ENCODE measurements around the gene SFXN3.
"Not testable (repeated sequence)": the region's sequence is repeated elsewhere in the genome, so short reads cannot be mapped to it uniquely, and the experiment has no call there.

SFXN3 gene

DNA sequence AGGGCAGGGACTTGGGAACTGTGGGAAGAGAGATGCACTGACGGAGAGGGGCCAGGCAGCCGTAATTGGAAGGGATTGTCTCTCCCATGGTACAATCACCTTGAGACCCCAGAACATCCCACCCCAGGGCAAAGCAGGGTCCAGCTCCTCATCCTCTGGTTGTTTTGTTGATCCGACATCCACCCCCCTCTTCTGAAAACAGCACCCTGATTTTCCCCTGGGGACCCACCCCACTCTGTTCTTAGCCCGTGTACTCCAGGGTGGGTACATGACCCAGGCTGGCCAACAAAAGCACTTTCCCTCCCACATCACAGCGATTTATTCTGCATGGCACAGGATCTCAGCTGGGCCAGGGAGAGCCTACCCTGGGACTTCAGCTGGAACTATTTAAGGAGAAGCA, 14.2 kb upstream of the SFXN3 start:
- DNase-seq: no peak

DNA sequence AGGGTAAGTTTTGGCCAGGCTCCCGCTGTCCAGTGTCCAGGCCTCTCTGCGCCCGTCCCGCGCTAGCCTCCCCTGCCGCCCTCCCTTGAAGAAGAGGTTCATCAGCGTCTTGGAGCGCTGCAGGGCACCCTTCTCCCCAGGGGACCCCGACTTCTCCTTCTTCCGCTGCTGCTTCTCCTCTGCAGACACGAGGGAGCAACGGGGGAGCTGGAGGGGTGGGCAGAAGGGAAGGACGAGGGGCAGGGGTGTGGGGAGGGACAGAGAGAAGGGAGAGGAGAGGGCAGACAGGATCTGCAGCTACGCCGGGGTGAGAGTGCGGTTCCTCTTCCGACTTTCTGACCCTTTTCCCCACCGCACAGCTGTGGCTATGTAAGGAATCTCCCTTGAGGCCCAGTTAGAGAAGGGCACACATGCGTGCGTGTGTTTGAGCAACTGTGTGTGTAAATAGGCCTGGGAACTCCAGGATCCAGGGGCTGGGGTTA, 12.9 kb upstream of the SFXN3 start:
- no peak for DNase-seq

DNA sequence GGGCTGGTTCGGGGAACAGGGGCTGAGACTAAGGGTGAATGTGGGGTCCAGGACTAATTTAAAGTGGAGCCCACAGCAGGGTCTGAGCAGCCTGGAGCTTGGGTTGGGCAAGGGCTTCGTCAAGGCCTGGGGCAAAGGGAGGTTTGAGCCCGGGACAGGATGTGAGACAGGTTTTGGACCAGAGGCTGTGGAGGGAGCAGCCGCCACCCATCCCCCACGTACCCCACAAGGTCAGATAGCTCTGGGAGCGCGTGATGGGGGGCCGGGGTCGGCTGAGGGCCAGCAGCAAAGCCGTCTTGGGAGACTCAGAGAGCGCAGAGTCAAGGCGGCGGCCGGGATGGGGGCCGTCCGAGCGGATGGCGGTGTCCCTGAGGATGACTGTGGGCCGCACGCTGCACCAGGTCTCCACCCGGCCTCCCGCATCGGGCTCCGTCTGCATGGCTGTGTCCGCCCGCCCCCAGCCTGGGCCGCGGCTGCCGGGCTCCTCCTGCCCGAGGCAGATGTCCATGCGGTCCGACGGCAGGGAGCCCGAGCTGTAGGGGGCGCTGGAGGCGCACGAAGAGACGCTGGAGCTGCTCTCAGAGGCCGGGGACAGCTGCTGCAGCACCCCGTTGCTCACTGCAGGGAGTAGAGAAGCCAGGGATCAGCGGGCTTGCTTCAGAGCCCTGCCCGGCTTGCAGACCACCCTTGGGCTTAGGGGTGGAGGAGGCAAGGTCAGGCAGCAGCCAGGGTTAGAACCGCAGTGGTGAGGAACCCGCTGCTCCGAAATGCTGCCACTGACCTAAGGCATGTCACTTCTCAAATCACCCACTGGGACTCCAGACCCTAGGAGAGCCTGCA, 12.2 kb upstream of the SFXN3 start:
- peak; percentile 88 for DNase-seq

DNA sequence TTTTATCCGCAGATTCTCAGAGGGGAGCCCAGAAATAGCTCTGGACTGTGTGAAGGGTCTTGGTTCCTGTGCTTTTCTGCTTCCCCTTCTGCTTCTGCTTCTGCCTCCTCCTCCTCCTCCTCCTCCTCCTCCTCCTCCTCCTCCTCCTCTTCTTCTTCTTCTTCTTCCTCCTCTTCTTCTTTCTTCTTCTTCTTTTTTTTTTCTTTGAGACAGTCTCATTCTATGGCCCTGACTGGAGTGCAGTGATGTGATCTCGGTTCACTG, 11.7 kb upstream of the SFXN3 start:
- no peak for DNase-seq

- no peak for DNase-seq
These were observed 10.5 kb upstream of the SFXN3 start for GRCh38 chr10:101020427-101021075.

- no peak for DNase-seq
These were observed 9.8 kb upstream of the SFXN3 start for GRCh38 chr10:101021239-101021638.

GRCh38 chr10:101021692-101022251, 9.3 kb upstream of the SFXN3 start:
- DNase-seq: no peak

GRCh38 chr10:101022967-101023705, 7.9 kb upstream of the SFXN3 start:
- DNase-seq: no peak

- no peak for DNase-seq
These were observed 3.8 kb upstream of the SFXN3 start for GRCh38 chr10:101027106-101027720.

DNA sequence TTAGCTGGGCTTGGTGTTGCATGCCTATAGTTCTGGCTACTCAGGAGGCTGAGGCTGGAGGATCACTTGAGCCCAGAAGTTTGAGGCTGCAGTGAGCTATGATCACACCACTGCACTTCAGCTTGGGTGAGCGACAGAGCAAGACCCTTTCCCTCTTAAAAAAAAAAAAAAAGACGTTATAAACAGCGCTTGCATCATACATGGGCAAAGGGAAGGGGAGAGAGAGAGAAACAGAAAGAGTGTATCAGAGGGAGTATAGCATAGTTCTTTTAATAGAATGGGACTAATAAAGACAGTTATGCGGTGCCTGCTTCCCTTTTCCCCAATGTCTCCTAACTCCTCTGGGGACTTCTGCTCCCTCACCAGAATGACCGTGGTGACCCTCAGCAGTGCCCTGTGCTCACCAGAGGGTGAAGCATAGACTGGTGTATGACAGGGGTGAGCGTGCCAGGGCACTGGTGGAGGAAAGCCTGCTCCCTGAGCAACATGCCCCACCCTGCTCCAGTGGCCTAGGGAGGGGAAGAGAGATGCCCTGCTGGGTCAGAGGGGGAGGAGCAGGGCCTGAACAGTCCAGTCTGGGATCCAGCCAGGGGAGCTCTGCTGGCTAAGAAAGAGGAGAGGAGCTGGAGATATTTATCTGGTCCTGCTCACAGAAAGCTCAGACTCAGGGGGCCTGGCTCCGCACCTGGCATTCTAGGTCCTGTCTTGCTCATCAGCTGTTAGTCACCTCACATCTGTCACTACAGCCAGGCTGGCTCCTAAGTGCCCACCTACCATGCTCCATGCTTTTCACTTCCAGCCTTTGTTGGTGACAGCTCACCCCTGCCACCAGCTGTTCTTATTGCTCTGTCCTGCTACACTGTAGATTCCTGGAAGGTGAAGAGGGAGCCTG, 2.3 kb upstream of the SFXN3 start:
- DNase-seq: no peak

DNA sequence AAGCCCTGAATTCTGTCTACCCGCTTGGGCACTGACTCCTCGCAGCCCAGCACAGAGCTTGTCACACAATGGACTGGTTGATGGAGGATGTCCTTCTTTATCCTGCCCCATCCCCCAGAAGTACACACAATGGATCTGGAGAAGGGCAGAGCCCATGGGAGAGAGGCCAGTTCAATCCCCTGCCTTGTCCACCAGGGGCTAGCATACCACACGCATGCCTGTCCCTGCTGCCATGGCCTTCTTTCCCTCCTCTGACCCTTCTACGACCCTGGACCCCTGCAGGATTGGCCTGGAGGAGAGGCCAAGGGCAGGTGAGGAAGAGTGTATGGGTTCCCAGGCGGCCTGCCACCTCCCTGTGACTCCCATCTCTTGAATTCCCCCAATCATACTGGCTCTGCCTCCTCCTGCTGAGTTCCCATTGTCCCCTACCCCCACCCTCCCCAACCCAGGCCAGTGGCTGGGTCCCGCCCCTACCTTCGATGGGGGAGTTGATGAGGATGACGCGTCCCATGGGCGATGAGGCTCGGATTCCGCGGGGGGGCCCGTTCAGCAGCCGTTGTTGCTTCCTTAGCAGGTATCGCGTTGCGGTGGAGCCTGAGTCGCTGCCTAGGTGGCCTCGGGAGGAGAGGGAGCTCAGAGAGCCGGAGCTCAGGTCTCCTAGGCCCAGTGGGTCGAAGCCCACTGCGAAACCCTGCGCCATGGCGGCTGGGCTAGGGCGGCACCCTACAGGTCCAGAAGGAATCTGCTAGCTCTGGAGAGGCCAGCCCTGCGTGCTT, 1.3 kb upstream of the SFXN3 start:
- DNase-seq: no peak

DNA sequence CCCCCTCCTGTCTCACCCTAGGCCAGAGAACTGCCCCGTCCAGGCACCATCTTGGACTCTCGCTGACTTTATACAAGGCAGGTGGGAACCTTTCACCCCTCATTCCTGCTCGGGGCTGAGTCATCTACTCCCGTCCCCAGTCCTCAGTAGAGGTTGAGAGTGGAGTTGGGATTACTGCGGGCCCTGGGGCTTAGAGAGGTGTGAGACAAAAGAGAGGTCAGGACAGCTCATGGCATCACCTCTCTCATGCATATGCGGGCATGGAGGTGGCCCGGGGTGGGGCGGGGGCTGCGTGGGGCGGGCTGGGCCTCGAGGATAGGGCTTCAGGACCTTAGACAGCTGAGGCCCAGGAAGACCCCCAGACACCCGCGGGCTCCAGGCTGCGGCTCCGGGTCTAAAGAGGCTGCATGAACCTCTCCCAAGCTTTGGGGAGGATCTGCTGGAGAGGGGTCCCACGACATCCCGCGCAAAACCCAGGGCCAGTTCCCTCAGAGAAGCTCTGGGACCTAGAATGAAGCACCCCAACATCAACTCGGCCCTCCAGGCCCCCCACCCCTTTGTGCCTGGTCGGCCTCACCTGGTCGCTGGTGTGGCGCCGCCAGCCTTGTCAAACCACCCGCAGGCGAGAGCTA, 422 bp upstream of the SFXN3 start:
- no peak for DNase-seq

- peak; percentile 72 for DNase-seq
These were observed 982 bp downstream of the SFXN3 start for GRCh38 chr10:101031796-101032636.

- DNase-seq: peak; percentile 81
These were observed 1.7 kb downstream of the SFXN3 start for GRCh38 chr10:101032637-101033224.

DNA sequence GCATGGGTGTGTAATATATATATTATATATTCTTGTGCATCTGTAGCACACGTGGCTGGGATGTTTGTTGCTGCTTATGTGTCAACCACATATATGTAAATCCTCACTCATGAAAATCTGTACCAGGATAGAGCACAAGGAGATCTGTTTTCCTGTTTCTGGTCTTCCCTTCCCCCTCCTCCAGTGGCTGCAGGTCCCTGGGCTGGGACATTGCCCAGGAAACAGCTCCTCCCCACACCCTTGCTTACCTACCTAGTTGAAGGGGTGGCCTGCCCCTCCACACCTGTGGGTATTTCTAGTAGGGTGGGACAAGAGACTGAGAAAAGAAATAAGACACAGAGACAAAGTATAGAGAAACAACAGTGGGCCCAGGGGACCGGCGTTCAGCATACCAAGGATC, 2.2 kb downstream of the SFXN3 start:
- no peak for DNase-seq

GRCh38 chr10:101034404-101034803, 3.4 kb downstream of the SFXN3 start:
- DNase-seq: not testable (repeated sequence)

- no peak for DNase-seq
These were observed 4.3 kb downstream of the SFXN3 start for GRCh38 chr10:101035314-101035713.

GRCh38 chr10:101035916-101036702, 5.1 kb downstream of the SFXN3 start:
- DNase-seq: no peak

DNA sequence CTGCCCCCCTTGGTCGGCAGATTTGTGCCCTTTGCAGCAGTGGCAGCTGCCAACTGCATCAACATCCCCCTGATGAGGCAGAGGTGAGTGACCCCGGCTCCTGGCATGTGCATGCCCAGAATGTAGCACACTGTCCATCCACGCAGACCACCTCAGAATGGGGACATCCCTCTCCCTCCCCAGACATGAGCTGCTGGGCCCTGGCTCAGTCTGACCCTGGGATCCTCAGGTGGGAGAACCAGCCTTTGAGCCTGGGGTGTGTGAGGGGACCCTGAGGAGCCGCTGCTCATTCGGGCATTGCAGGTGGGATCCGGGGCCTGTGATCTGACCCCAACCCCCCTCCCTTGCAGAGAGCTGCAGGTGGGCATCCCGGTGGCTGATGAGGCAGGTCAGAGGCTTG, 5.7 kb downstream of the SFXN3 start:
- DNase-seq: no peak

Data from hematopoietic multipotent progenitor cell treated with erythropoietin and hydrocortisone succinate and interleukin-3 and kit ligand, for 6 days (in vitro differentiated cells).